Measurements from ENCODE around the gene MAN2A2.

- TF ChIP-seq ZNF384 (IDR thresholded peaks at IDR 0.05) (no peak), SUZ12 (IDR thresholded peaks at IDR 0.05) (no peak), SP1 (IDR thresholded peaks at IDR 0.05) (no peak), LEF1 (IDR thresholded peaks at IDR 0.05; ENCODE audit: borderline replicate concordance) (no peak), BHLHE40 (IDR thresholded peaks at IDR 0.05; ENCODE audit: borderline replicate concordance) (no peak), TARDBP (IDR thresholded peaks at IDR 0.05) (no peak)
Measured at GRCh38 chr15:90892023-90892422, 11.1 kb upstream of the MAN2A2 start.

Measured in HEK293T (cell line).